IPS-15b (cell line): Measurements from ENCODE around the gene GNG12.

ENCODE experiments used
- H3K27me3 ChIP-seq: one replicate; pipeline ENCODE4 v1.6.1; 2013; ENCODE audit warnings: low read length; ENCODE audit not compliant: control insufficient read depth, insufficient read depth
- H3K36me3 ChIP-seq: one replicate; pipeline ENCODE4 v1.6.1; 2013; ENCODE audit warnings: low read length; ENCODE audit not compliant: control insufficient read depth, insufficient read depth
- H3K4me1 ChIP-seq: one replicate; pipeline ENCODE4 v1.6.1; 2013; ENCODE audit warnings: mild to moderate bottlenecking, low read length; ENCODE audit not compliant: control insufficient read depth, insufficient read depth
- H3K4me3 ChIP-seq: one replicate; pipeline ENCODE4 v1.5.1; 2013; ENCODE audit warnings: low read depth, low read length
- H3K9ac ChIP-seq: one replicate; pipeline ENCODE4 v1.6.1; 2013; ENCODE audit warnings: low read depth, mild to moderate bottlenecking, low read length
- H3K9me3 ChIP-seq: one replicate; pipeline ENCODE4 v1.6.1; 2013; ENCODE audit warnings: mild to moderate bottlenecking, low read length; ENCODE audit not compliant: control insufficient read depth, insufficient read depth

The GNG12 gene

GRCh38 chr1:67745875-67746698 is 87.2 kb downstream of the GNG12 start:
- Histone ChIP-seq H3K36me3 (no peaks in the 10 kb centered on the region), H3K9ac (no peak overlapping the region), H3K9me3 (no peaks in the 10 kb centered on the region), H3K4me1 (peaks cover 53% of the 10 kb centered on the region), H3K4me3 (peak overlapping the region; percentile 5), H3K27me3 (no peaks in the 10 kb centered on the region)

- no peaks in the 10 kb centered on the region for H3K27me3 ChIP-seq
- peaks cover 30% of the 10 kb centered on the region for H3K4me1 ChIP-seq
- no peaks in the 10 kb centered on the region for H3K9me3 ChIP-seq
- no peak overlapping the region for H3K4me3 ChIP-seq
- H3K36me3 ChIP-seq, result no peaks in the 10 kb centered on the region
- H3K9ac ChIP-seq, result no peak overlapping the region
These were observed 90.1 kb downstream of the GNG12 start for GRCh38 chr1:67743072-67743725.

GRCh38 chr1:67741736-67742135 is 91.5 kb downstream of the GNG12 start:
- H3K27me3 ChIP-seq, result no peaks in the 10 kb centered on the region
- no peaks in the 10 kb centered on the region for H3K9me3 ChIP-seq
- no peaks in the 10 kb centered on the region for H3K36me3 ChIP-seq
- no peak overlapping the region for H3K9ac ChIP-seq
- peaks cover 21% of the 10 kb centered on the region for H3K4me1 ChIP-seq
- H3K4me3 ChIP-seq, result no peak overlapping the region

GRCh38 chr1:67741121-67741520 is 92.1 kb downstream of the GNG12 start:
- peaks cover 18% of the 10 kb centered on the region for H3K4me1 ChIP-seq
- H3K9me3 ChIP-seq, result no peaks in the 10 kb centered on the region
- H3K36me3 ChIP-seq, result no peaks in the 10 kb centered on the region
- H3K4me3 ChIP-seq, result no peak overlapping the region
- no peak overlapping the region for H3K9ac ChIP-seq
- no peaks in the 10 kb centered on the region for H3K27me3 ChIP-seq

- H3K36me3 ChIP-seq, result no peaks in the 10 kb centered on the region
- H3K9me3 ChIP-seq, result no peaks in the 10 kb centered on the region
- H3K4me1 ChIP-seq, result peaks cover 12% of the 10 kb centered on the region
- H3K4me3 ChIP-seq, result no peak overlapping the region
- H3K9ac ChIP-seq, result no peak overlapping the region
- no peaks in the 10 kb centered on the region for H3K27me3 ChIP-seq
These were observed 92.7 kb downstream of the GNG12 start for GRCh38 chr1:67740543-67740942.

- no peaks in the 10 kb centered on the region for H3K27me3 ChIP-seq
- H3K36me3 ChIP-seq, result no peaks in the 10 kb centered on the region
- no peaks in the 10 kb centered on the region for H3K9me3 ChIP-seq
- H3K4me1 ChIP-seq, result peaks cover 7% of the 10 kb centered on the region
- no peak overlapping the region for H3K9ac ChIP-seq
- no peak overlapping the region for H3K4me3 ChIP-seq
These were observed 93.9 kb downstream of the GNG12 start for GRCh38 chr1:67739361-67739760.

GRCh38 chr1:67738401-67738800 is 94.9 kb downstream of the GNG12 start:
- Histone ChIP-seq H3K4me3 (no peak overlapping the region), H3K4me1 (peaks cover 6% of the 10 kb centered on the region), H3K9ac (no peak overlapping the region), H3K27me3 (no peaks in the 10 kb centered on the region), H3K36me3 (no peaks in the 10 kb centered on the region), H3K9me3 (no peaks in the 10 kb centered on the region)

GRCh38 chr1:67737875-67738274 is 95.4 kb downstream of the GNG12 start:
- H3K27me3 ChIP-seq, result no peaks in the 10 kb centered on the region
- H3K4me1 ChIP-seq, result peaks cover under 1% of the 10 kb centered on the region
- no peak overlapping the region for H3K9ac ChIP-seq
- H3K36me3 ChIP-seq, result no peaks in the 10 kb centered on the region
- H3K4me3 ChIP-seq, result no peak overlapping the region
- no peaks in the 10 kb centered on the region for H3K9me3 ChIP-seq

- Histone ChIP-seq H3K4me1 (no peaks in the 10 kb centered on the region), H3K36me3 (no peaks in the 10 kb centered on the region), H3K9me3 (no peaks in the 10 kb centered on the region), H3K4me3 (no peak overlapping the region), H3K9ac (no peak overlapping the region), H3K27me3 (no peaks in the 10 kb centered on the region)
These were observed 96.5 kb downstream of the GNG12 start for GRCh38 chr1:67736750-67737149.

GRCh38 chr1:67735806-67736627 is 97.2 kb downstream of the GNG12 start:
- Histone ChIP-seq H3K9ac (no peak overlapping the region), H3K9me3 (no peaks in the 10 kb centered on the region), H3K36me3 (no peaks in the 10 kb centered on the region), H3K4me1 (no peaks in the 10 kb centered on the region), H3K4me3 (no peak overlapping the region), H3K27me3 (no peaks in the 10 kb centered on the region)

GRCh38 chr1:67735206-67735605 is 98.1 kb downstream of the GNG12 start:
- no peaks in the 10 kb centered on the region for H3K27me3 ChIP-seq
- H3K4me3 ChIP-seq, result no peak overlapping the region
- H3K4me1 ChIP-seq, result no peaks in the 10 kb centered on the region
- no peak overlapping the region for H3K9ac ChIP-seq
- H3K9me3 ChIP-seq, result no peaks in the 10 kb centered on the region
- H3K36me3 ChIP-seq, result no peaks in the 10 kb centered on the region
